ENCODE data around the gene TMEM147. TPM values are rescaled to one million over a fixed set of nuclear protein-coding genes. Genes with fewer than 3 reads are reported as not detected.

Gene TMEM147
- total RNA-seq, 1 donor from 2014 or later: 99.7 TPM

DNA sequence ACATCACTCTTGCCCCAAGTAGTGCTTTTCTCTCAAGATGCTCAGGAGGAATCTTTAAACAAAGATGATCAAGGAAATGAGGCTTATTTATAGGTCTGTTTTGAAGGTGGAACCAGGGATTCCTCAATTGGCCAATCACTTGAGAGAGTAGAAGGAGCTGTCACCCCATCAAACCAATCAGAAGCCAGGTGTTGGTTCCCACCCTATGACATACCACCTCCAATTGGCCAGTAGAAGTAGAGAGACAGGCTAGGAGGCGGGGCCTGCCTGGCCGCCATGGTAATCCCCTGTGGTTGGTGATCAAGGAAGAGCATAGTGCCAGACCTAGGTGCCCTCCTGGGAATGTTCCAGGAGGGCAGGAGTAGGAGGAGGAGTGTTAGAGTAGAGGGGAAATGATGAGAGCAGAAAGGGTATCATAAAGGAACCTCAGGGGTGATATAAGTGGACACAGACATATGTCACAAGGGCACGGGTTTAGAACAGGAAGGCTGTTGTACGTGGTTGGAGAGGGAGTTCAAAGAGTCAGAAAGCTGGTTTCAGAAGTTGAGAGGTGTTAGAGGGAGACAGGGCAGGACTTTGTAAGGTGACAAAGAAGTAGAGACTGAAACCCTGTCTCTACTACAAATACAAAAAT lies 51.1 kb downstream of the TMEM147 start:
- no peaks in the 10 kb centered on the region for H3K4me1 ChIP-seq
- H3K36me3 ChIP-seq: no peaks in the 10 kb centered on the region
- intact Hi-C loops (cut with DNase I): no loop called here
- TF ChIP-seq, protein P1, sequence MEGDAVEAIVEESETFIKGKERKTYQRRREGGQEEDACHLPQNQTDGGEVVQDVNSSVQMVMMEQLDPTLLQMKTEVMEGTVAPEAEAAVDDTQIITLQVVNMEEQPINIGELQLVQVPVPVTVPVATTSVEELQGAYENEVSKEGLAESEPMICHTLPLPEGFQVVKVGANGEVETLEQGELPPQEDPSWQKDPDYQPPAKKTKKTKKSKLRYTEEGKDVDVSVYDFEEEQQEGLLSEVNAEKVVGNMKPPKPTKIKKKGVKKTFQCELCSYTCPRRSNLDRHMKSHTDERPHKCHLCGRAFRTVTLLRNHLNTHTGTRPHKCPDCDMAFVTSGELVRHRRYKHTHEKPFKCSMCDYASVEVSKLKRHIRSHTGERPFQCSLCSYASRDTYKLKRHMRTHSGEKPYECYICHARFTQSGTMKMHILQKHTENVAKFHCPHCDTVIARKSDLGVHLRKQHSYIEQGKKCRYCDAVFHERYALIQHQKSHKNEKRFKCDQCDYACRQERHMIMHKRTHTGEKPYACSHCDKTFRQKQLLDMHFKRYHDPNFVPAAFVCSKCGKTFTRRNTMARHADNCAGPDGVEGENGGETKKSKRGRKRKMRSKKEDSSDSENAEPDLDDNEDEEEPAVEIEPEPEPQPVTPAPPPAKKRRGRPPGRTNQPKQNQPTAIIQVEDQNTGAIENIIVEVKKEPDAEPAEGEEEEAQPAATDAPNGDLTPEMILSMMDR (IDR thresholded peaks at IDR 0.05): no peak
- no peak overlapping the region for H3K4me3 ChIP-seq
- DNase-seq (ENCODE audit: low spot score in 2 of 2): no peak
- H3K9me3 ChIP-seq: no peaks in the 10 kb centered on the region
- H3K27me3 ChIP-seq: no peaks in the 10 kb centered on the region
- H3K27ac ChIP-seq: no peak overlapping the region

Other genes starting within 250 kb of the TMEM147 start
- gene CD22, start 216.4 kb upstream of the TMEM147 start, total RNA-seq: 0.75 TPM
- not detected for gene FFAR1, start 197.7 kb upstream of the TMEM147 start, total RNA-seq
- gene FFAR3, start 187.2 kb upstream of the TMEM147 start, total RNA-seq: not detected
- not detected for gene GPR42, start 174.6 kb upstream of the TMEM147 start, total RNA-seq
- not detected for gene FFAR2, start 97.4 kb upstream of the TMEM147 start, total RNA-seq
- not detected for gene KRTDAP, start 55.2 kb upstream of the TMEM147 start, total RNA-seq
- gene DMKN, start 32.0 kb upstream of the TMEM147 start, total RNA-seq: 1.7 TPM
- not detected for gene SBSN, start 17.3 kb upstream of the TMEM147 start, total RNA-seq
- not detected for gene GAPDHS, start 12.2 kb upstream of the TMEM147 start, total RNA-seq
- not detected for gene ATP4A, start 18.0 kb downstream of the TMEM147 start, total RNA-seq
- gene PMIS2, start 40.5 kb downstream of the TMEM147 start, total RNA-seq: not detected
- gene HAUS5, start 67.1 kb downstream of the TMEM147 start, total RNA-seq: 1.9 TPM
- gene RBM42, start 83.4 kb downstream of the TMEM147 start, total RNA-seq: 69.0 TPM
- 4.8 TPM for gene ETV2, start 96.1 kb downstream of the TMEM147 start, total RNA-seq
- gene COX6B1, start 102.7 kb downstream of the TMEM147 start, total RNA-seq: 301 TPM
- not detected for gene UPK1A, start 120.9 kb downstream of the TMEM147 start, total RNA-seq
- gene ZBTB32, start 158.9 kb downstream of the TMEM147 start, total RNA-seq: not detected
- gene KMT2B, start 172.4 kb downstream of the TMEM147 start, total RNA-seq: 25.5 TPM
- gene IGFLR1, start 196.8 kb downstream of the TMEM147 start, total RNA-seq: not detected
- gene U2AF1L4, start 199.8 kb downstream of the TMEM147 start, total RNA-seq: not detected
- 110 TPM for gene PSENEN, start 200.0 kb downstream of the TMEM147 start, total RNA-seq
- gene LIN37, start 202.9 kb downstream of the TMEM147 start, total RNA-seq: 29.9 TPM
- 265 TPM for gene HSPB6, start 211.4 kb downstream of the TMEM147 start, total RNA-seq
- 6.5 TPM for gene PROSER3, start 212.6 kb downstream of the TMEM147 start, total RNA-seq
- gene ARHGAP33, start 229.9 kb downstream of the TMEM147 start, total RNA-seq: 8.7 TPM

Data from ascending aorta (tissue), 2 donors.